ENCODE measurements around the gene WWOX.

The WWOX gene

GRCh38 chr16:78754713-78755112 lies 655.3 kb downstream of the WWOX start:
- no peak for DNase-seq

- DNase-seq, result no peak
Observed at GRCh38 chr16:78755751-78756661, 656.6 kb downstream of the WWOX start.

GRCh38 chr16:78759596-78759995 lies 660.1 kb downstream of the WWOX start:
- DNase-seq, result no peak

- DNase-seq, result no peak
Observed at GRCh38 chr16:78760611-78761010, 661.2 kb downstream of the WWOX start.

GRCh38 chr16:78761427-78761826 lies 662.0 kb downstream of the WWOX start:
- DNase-seq, result no peak

- DNase-seq, result no peak
Observed at GRCh38 chr16:78762222-78762621, 662.8 kb downstream of the WWOX start.

GRCh38 chr16:78763821-78764440 lies 664.5 kb downstream of the WWOX start:
- DNase-seq, result no peak

GRCh38 chr16:78764478-78764877 lies 665.0 kb downstream of the WWOX start:
- no peak for DNase-seq

- no peak for DNase-seq
Observed at GRCh38 chr16:78768226-78768625, 668.8 kb downstream of the WWOX start.

- DNase-seq, result no peak
Observed at GRCh38 chr16:78768718-78769117, 669.3 kb downstream of the WWOX start.

- DNase-seq, result no peak
Observed at GRCh38 chr16:78770353-78771091, 671.1 kb downstream of the WWOX start.

- DNase-seq, result no peak
Observed at GRCh38 chr16:78773291-78773702, 673.8 kb downstream of the WWOX start.

- no peak for DNase-seq
Observed at GRCh38 chr16:78773706-78774105, 674.3 kb downstream of the WWOX start.

- DNase-seq, result no peak
Observed at GRCh38 chr16:78775161-78775561, 675.7 kb downstream of the WWOX start.

- no peak for DNase-seq
Observed at GRCh38 chr16:78778101-78779004, 678.9 kb downstream of the WWOX start.

GRCh38 chr16:78780808-78781207 lies 681.4 kb downstream of the WWOX start:
- no peak for DNase-seq

GRCh38 chr16:78782572-78782971 lies 683.1 kb downstream of the WWOX start:
- no peak for DNase-seq

GRCh38 chr16:78783570-78784079 lies 684.2 kb downstream of the WWOX start:
- no peak for DNase-seq

GRCh38 chr16:78784771-78785170 lies 685.3 kb downstream of the WWOX start:
- DNase-seq, result no peak

GRCh38 chr16:78785218-78785617 lies 685.8 kb downstream of the WWOX start:
- no peak for DNase-seq

GRCh38 chr16:78786635-78787034 lies 687.2 kb downstream of the WWOX start:
- DNase-seq, result no peak

GRCh38 chr16:78788276-78788675 lies 688.8 kb downstream of the WWOX start:
- no peak for DNase-seq

All from DMS79 treated with DMSO at 0.1 percent for 48 hours (cell line).